ENCODE results near the gene PTPRO.

PTPRO gene

DNA sequence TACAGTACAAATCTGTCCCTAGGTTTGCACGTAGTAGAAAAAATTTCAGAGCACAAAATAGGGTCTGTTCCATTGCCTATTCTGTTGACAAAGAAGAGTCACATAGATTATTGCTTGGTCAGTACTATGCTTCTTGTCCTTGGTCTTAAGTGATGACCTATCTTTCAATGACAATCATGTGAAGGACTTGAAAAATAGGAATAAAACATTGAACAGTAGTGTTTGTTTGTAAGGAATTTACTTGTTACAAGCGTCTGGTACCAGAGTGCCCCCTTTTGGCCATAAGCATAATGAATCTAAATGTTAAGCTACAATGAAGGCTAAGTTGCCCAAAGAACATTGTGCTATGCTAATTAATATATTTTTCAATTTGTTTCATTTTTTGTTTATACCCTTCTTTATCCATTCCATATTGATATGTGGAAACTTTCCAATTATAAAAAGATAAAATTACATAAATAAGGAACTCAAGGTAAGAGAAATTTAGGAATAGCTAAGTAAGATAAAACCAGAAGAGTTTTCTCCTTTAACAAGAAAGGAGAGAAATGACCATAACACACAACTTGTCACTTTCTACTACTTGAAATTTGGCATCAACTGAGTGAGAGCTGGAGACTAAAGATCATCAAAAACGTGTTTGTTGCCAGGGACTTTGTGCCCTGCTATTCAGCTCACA lies 262.2 kb downstream of the PTPRO start:
- TF ChIP-seq, protein P1, sequence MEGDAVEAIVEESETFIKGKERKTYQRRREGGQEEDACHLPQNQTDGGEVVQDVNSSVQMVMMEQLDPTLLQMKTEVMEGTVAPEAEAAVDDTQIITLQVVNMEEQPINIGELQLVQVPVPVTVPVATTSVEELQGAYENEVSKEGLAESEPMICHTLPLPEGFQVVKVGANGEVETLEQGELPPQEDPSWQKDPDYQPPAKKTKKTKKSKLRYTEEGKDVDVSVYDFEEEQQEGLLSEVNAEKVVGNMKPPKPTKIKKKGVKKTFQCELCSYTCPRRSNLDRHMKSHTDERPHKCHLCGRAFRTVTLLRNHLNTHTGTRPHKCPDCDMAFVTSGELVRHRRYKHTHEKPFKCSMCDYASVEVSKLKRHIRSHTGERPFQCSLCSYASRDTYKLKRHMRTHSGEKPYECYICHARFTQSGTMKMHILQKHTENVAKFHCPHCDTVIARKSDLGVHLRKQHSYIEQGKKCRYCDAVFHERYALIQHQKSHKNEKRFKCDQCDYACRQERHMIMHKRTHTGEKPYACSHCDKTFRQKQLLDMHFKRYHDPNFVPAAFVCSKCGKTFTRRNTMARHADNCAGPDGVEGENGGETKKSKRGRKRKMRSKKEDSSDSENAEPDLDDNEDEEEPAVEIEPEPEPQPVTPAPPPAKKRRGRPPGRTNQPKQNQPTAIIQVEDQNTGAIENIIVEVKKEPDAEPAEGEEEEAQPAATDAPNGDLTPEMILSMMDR (IDR thresholded peaks at IDR 0.05; ENCODE audit: insufficient read depth, low read depth, low read length, missing control alignments) = peak; percentile 67
- H3K4me3 ChIP-seq (ENCODE audit: low read depth, low read length) = no peak overlapping the region
- peak; percentile 84 for DNase-seq (ENCODE audit: low read depth)

DNA sequence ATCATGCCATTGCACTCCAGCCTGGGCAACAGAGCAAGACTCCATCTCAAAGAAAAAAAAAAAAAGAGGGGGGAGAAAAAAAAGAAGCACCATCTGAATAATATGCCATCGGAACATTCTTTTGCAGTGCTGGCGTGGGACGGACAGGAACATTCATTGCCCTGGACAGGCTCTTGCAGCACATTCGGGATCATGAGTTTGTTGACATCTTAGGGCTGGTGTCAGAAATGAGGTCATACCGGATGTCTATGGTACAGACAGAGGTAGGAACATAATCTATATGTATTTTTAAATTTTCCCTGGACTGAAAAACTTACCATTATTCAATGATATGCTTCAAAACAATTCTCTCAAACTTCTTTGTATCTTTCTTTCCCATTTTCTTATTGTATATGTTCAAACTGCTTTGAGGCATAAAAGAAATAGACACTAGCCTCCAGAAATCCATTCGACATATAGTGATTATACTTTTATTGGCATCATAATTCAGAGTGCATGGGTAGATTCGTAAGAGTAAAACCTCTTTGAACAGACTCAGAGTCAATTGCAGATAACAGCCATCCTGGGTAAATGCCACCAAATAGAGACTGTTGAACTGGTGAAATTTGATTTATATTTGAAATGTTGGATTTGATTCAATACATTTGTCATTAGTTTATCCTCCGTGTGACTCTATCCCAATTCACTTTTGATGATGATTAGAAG lies 267.2 kb downstream of the PTPRO start:
- DNase-seq (ENCODE audit: low read depth) = no peak
- H3K4me3 ChIP-seq (ENCODE audit: low read depth, low read length) = no peak overlapping the region
- TF ChIP-seq, protein P1 (IDR thresholded peaks at IDR 0.05; ENCODE audit: insufficient read depth, low read depth, low read length, missing control alignments) = no peak

DNA sequence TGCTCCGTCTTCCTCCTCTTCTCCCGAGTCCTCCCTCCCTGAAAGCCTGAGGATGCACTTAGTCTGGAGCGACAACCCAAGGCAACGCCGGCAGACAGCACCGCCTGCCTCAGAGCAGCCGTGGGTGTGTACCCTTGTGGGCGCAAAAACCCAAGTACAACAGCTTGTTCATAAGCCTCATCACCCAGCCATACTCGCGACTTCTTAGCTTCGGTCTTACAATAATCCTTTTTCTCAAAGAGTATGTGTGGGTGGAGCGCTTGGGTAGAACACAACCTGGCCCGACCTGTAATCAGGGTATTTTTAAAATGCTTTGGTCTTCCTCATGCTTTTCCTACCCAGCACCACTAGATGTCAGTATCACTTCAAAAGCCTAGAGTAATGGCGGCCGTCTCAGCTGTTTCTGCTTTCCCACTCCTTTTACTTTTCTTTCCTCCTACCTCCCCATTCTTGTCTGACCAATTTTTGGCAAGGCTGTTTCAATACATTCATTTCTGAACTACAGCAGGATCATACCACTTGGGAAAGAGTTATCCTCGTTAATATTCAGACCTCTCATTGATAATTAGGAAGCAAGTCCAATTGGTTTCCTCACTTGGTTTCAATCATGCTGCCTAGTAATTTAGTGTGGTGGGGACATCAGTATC lies 268.0 kb downstream of the PTPRO start:
- TF ChIP-seq, protein P1 (IDR thresholded peaks at IDR 0.05; ENCODE audit: insufficient read depth, low read depth, low read length, missing control alignments) = peak; percentile 85
- peak; percentile 79 for DNase-seq (ENCODE audit: low read depth)
- peak overlapping the region; percentile 25; the same call in 1 of the 2 replicates for H3K4me3 ChIP-seq (ENCODE audit: low read depth, low read length)

DNA sequence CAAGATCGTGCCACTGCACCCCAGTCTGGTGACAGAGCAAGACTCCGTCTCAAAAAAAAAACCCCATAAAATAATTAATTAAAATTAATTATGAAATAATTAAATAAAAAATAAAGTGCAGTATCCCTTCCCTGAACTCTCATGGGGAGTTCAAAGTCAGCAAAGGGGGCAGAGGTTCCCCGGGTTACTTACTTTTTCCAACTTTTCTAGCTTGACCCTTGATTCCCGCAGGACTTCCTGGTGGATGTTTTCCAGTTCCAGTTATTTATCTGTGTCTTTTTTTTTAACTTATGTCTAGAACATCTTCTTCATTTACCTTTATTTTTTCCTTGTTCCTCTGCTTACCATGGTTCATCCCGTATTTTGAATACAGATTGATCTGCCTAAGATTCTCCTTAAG lies 269.5 kb downstream of the PTPRO start:
- H3K4me3 ChIP-seq (ENCODE audit: low read depth, low read length) = no peak overlapping the region
- no peak for DNase-seq (ENCODE audit: low read depth)
- TF ChIP-seq, protein P1 (IDR thresholded peaks at IDR 0.05; ENCODE audit: insufficient read depth, low read depth, low read length, missing control alignments) = no peak

DNA sequence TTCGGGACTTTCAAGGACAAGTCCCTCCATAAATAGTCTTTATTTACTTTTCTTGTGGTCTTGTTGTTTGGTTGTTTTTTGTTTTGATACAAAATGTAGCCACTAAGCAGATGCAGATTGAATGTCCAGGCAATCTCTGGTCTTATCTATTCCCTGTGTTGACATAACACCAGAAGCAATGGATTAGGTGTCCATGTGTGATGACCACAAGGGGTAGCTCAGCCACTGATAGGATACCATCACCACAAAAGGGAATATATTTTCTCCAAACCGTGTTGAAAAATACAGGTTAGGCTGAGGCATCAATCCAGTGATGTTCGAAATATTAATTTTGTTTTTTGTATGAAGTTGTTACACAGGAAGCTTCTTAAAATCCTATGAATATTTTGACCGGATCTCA lies 270.6 kb downstream of the PTPRO start:
- no peak for DNase-seq (ENCODE audit: low read depth)
- TF ChIP-seq, protein P1 (IDR thresholded peaks at IDR 0.05; ENCODE audit: insufficient read depth, low read depth, low read length, missing control alignments) = no peak
- no peak overlapping the region for H3K4me3 ChIP-seq (ENCODE audit: low read depth, low read length)

DNA sequence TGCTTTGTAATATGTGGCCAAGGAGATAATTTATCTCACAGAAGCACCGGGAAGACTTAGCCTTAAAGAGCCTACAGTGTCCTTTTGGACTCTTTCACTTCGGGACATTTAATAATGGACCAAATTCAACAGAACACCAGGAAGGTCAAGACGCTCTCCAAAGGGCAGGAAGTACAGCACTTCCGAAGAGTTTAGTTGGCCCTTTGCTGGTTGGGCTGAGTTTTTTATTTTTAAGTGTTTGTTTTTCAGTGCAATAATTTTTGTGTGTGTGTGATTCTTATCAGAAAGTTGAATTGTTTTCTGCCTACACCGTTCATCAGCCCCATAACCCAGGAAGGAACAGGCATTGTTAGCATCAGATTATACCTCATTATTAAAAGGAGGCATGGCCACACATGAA lies 273.9 kb downstream of the PTPRO start:
- no peak overlapping the region for H3K4me3 ChIP-seq (ENCODE audit: low read depth, low read length)
- DNase-seq (ENCODE audit: low read depth) = no peak
- TF ChIP-seq, protein P1 (IDR thresholded peaks at IDR 0.05; ENCODE audit: insufficient read depth, low read depth, low read length, missing control alignments) = no peak
